Measurements from ENCODE around the gene SLC22A14.

Gene SLC22A14

DNA sequence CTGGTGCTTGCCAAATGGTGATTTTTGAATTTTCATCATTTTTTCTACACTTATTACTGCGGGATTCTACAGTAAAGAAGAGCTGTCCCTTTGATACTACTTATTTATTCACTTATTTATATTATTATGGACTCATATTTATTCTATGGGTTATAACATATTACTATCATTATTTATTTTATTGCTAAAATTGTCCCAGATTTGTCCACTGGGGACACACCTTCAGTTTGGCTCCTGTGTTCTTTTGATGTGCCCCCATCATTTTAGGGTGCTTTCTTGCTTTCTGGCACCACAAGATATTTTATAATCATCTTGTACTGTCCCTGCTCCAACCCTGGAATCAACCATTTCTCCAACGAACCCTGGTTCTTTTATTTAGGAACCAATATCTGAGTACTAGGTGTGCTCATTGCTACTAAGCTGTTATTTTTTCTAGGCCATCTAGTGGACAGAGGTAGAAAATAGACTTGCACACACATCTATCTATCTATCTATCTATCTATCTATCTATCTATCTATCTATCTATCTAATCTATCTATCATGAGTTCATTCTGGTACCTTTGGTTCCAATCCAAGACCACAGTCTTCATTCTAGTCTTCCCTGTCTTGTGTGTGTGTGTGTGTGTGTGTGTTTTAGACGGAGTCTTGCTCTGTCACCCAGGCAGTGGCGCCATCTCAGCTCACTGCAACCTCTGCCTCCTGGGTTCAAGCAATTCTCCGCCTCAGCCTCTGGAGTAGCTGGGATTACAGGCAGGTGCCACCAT is 16.0 kb downstream of the SLC22A14 start:
- Histone ChIP-seq H3K9me3 (ENCODE audit: control insufficient read depth, low read length) (no peaks in the 10 kb centered on the region), H3K4me3 (ENCODE audit: low read length) (no peak overlapping the region), H3K4me1 (ENCODE audit: control insufficient read depth, insufficient read depth, low read length) (no peaks in the 10 kb centered on the region), H3K36me3 (ENCODE audit: control insufficient read depth, insufficient read depth, low read length) (no peaks in the 10 kb centered on the region), H3K27me3 (ENCODE audit: control insufficient read depth, insufficient read depth, low read length) (no peaks in the 10 kb centered on the region), H3K9ac (ENCODE audit: low read length) (no peak overlapping the region)

DNA sequence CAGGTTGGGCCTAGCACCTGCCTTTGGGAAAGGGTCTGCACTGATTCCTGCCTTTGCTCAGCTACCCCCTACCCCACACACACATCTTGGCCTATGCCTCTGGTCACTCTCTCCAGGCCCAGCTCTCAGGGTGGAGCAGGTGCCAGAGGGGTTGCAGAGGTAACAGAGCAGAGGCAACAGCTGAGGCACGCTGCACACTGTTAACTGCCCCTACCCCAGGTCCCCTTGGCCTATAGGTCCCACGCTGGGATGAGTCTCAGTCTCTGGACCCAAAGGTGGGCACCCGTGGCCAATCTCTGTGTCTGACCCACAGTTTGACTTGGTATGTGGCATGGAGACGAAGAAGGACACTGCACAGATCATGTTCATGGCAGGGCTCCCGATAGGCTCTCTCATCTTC is 24.8 kb downstream of the SLC22A14 start:
- no peaks in the 10 kb centered on the region for H3K9me3 ChIP-seq (ENCODE audit: control insufficient read depth, low read length)
- H3K27me3 ChIP-seq (ENCODE audit: control insufficient read depth, insufficient read depth, low read length) = no peaks in the 10 kb centered on the region
- no peaks in the 10 kb centered on the region for H3K4me1 ChIP-seq (ENCODE audit: control insufficient read depth, insufficient read depth, low read length)
- no peak overlapping the region for H3K4me3 ChIP-seq (ENCODE audit: low read length)
- H3K36me3 ChIP-seq (ENCODE audit: control insufficient read depth, insufficient read depth, low read length) = no peaks in the 10 kb centered on the region
- no peak overlapping the region for H3K9ac ChIP-seq (ENCODE audit: low read length)

DNA sequence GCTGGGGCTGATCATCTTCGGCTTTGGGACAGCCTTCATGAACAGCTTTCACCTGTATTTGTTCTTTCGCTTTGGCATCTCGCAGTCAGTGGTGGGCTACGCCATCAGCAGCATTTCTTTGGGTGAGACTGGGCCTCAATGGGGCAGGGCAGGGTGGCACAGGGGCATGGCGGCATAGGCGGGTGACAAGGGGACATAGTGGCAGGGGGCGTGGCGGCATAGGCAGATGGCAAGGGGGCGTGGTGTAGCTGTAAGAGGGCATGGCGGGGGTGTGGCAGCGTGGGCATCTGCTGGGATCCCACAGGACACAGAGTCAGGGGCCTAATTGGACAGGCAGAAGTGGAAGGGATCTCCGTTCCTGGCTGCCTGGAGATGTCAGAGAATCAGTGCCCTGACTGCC is 25.5 kb downstream of the SLC22A14 start:
- no peaks in the 10 kb centered on the region for H3K4me1 ChIP-seq (ENCODE audit: control insufficient read depth, insufficient read depth, low read length)
- no peaks in the 10 kb centered on the region for H3K27me3 ChIP-seq (ENCODE audit: control insufficient read depth, insufficient read depth, low read length)
- no peak overlapping the region for H3K9ac ChIP-seq (ENCODE audit: low read length)
- H3K36me3 ChIP-seq (ENCODE audit: control insufficient read depth, insufficient read depth, low read length) = no peaks in the 10 kb centered on the region
- H3K4me3 ChIP-seq (ENCODE audit: low read length) = no peak overlapping the region
- no peaks in the 10 kb centered on the region for H3K9me3 ChIP-seq (ENCODE audit: control insufficient read depth, low read length)

DNA sequence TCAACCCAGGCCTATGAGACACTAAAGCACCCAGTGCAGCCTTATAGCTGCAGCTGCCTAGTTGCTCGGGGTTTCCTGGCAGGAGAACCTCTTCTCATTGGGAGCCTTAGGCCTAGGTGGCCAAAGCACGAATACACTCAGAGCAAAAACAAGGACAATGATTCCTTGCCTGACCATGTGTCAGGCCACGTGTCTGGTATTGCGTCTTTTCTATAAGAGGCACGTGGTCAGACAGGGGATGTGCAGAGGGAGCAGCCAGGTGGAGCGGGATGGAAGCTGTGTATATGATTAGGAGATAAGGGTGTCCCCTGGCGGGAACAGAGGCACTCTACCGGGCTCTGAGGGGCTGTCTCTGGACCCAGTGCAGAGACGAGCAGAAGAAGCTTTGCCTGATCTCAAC is 26.4 kb downstream of the SLC22A14 start:
- Histone ChIP-seq H3K36me3 (ENCODE audit: control insufficient read depth, insufficient read depth, low read length) (no peaks in the 10 kb centered on the region), H3K9me3 (ENCODE audit: control insufficient read depth, low read length) (no peaks in the 10 kb centered on the region), H3K27me3 (ENCODE audit: control insufficient read depth, insufficient read depth, low read length) (no peaks in the 10 kb centered on the region), H3K9ac (ENCODE audit: low read length) (no peak overlapping the region), H3K4me1 (ENCODE audit: control insufficient read depth, insufficient read depth, low read length) (no peaks in the 10 kb centered on the region), H3K4me3 (ENCODE audit: low read length) (no peak overlapping the region)

DNA sequence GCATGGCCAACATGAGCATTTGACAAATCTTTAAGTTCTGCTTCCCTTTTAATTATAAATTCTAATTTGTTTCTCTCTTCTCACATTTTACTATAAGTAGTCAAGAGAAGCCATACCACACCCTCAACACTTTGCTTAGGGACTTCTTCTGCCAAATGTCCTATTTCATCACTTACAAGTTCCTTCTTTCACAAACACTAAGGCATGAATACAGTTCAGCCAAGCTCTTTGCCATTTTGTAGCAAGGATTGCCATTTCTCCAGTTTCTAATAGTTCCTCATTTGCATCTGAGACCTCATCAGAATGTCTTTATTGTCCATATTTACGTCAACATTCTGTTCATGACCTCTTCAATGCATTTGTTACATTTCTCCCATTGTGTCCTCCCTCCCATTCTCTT is 29.4 kb downstream of the SLC22A14 start:
- no peak overlapping the region for H3K9ac ChIP-seq (ENCODE audit: low read length)
- no peak overlapping the region for H3K4me3 ChIP-seq (ENCODE audit: low read length)
- H3K9me3 ChIP-seq (ENCODE audit: control insufficient read depth, low read length) = no peaks in the 10 kb centered on the region
- H3K4me1 ChIP-seq (ENCODE audit: control insufficient read depth, insufficient read depth, low read length) = peaks cover 2% of the 10 kb centered on the region
- no peaks in the 10 kb centered on the region for H3K36me3 ChIP-seq (ENCODE audit: control insufficient read depth, insufficient read depth, low read length)
- H3K27me3 ChIP-seq (ENCODE audit: control insufficient read depth, insufficient read depth, low read length) = peaks cover 4% of the 10 kb centered on the region

DNA sequence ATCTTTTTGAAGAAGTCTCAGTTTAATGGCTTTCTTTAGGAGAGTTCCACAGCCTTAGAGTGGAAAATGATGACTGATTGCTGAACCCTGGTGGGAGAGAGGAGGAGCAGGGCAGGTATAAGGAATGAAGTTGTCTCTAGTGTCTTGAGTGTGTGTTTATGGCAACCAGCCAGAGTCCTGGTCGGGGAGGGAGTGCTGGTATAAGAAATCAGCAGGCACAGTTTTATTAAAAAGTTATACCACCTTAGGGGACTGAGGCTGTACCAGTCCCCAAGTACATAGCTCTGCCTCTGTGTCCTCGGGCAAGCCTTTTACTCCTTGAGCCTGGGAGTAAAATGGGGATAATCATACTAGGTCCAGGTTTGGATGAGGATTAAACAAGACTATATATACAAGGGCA is 29.8 kb downstream of the SLC22A14 start:
- H3K36me3 ChIP-seq (ENCODE audit: control insufficient read depth, insufficient read depth, low read length) = no peaks in the 10 kb centered on the region
- H3K9ac ChIP-seq (ENCODE audit: low read length) = no peak overlapping the region
- H3K9me3 ChIP-seq (ENCODE audit: control insufficient read depth, low read length) = no peaks in the 10 kb centered on the region
- H3K4me1 ChIP-seq (ENCODE audit: control insufficient read depth, insufficient read depth, low read length) = peaks cover 7% of the 10 kb centered on the region
- no peak overlapping the region for H3K4me3 ChIP-seq (ENCODE audit: low read length)
- peaks cover 4% of the 10 kb centered on the region for H3K27me3 ChIP-seq (ENCODE audit: control insufficient read depth, insufficient read depth, low read length)

DNA sequence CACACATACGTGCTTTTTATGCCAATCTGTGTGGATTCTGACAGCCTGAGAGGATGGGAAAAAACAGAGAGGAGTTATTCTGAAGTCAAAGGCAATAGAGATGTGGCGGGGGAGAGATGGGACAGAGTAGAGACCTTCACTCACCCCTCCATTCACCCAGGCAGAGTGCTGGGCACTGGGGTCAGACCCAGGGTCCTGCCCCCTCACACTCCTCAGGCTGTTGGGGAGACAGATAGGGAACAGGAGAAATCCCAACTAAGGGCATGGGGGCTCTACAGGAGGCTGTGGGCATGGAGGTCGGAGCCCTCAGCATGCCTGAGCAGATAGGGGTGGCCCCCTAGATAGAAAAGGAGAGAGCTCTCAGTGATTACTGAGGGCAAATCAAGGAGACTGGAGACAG is 30.3 kb downstream of the SLC22A14 start:
- H3K36me3 ChIP-seq (ENCODE audit: control insufficient read depth, insufficient read depth, low read length) = no peaks in the 10 kb centered on the region
- no peak overlapping the region for H3K4me3 ChIP-seq (ENCODE audit: low read length)
- H3K27me3 ChIP-seq (ENCODE audit: control insufficient read depth, insufficient read depth, low read length) = peaks cover 4% of the 10 kb centered on the region
- H3K4me1 ChIP-seq (ENCODE audit: control insufficient read depth, insufficient read depth, low read length) = peaks cover 9% of the 10 kb centered on the region
- H3K9ac ChIP-seq (ENCODE audit: low read length) = no peak overlapping the region
- H3K9me3 ChIP-seq (ENCODE audit: control insufficient read depth, low read length) = no peaks in the 10 kb centered on the region

DNA sequence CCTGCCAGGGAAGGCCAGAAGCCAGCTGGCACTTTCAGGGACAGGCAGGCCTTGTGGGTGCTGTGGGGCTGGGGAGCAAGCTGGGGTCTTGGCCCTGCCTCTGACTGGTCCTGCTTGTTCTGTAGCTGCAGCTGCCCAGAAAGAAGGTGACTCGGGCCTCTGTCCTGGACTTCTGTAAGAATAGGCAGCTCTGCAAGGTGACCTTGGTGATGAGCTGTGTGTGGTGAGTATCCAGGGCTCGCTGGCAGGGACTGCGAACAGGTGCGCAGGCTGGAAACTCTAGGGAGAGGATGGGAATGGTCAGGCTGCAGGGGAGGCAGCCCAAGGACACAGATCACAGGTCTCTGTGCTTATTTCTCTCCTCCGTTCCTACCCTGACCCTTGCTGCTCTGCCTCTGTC is 31.2 kb downstream of the SLC22A14 start:
- Histone ChIP-seq H3K9me3 (ENCODE audit: control insufficient read depth, low read length) (no peaks in the 10 kb centered on the region), H3K4me3 (ENCODE audit: low read length) (no peak overlapping the region), H3K36me3 (ENCODE audit: control insufficient read depth, insufficient read depth, low read length) (no peaks in the 10 kb centered on the region), H3K9ac (ENCODE audit: low read length) (no peak overlapping the region), H3K27me3 (ENCODE audit: control insufficient read depth, insufficient read depth, low read length) (peaks cover 4% of the 10 kb centered on the region), H3K4me1 (ENCODE audit: control insufficient read depth, insufficient read depth, low read length) (peaks cover 9% of the 10 kb centered on the region)

DNA sequence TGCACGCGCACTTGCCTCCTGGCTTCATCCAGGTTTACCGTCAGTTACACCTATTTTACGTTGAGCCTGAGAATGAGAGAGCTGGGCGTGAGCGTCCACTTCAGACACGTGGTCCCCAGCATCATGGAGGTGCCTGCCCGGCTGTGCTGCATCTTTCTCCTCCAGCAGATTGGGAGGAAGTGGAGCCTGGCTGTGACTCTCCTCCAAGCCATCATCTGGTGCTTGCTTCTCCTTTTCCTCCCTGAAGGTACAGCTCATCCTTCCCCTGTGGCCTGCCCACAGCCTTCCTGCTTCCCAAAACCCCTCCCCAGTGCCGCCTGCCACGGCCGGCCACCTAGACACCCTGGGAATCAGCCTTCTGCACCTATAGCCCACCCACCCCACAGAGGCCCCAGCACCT is 31.6 kb downstream of the SLC22A14 start:
- no peaks in the 10 kb centered on the region for H3K36me3 ChIP-seq (ENCODE audit: control insufficient read depth, insufficient read depth, low read length)
- peaks cover 9% of the 10 kb centered on the region for H3K4me1 ChIP-seq (ENCODE audit: control insufficient read depth, insufficient read depth, low read length)
- no peaks in the 10 kb centered on the region for H3K9me3 ChIP-seq (ENCODE audit: control insufficient read depth, low read length)
- peaks cover 4% of the 10 kb centered on the region for H3K27me3 ChIP-seq (ENCODE audit: control insufficient read depth, insufficient read depth, low read length)
- no peak overlapping the region for H3K4me3 ChIP-seq (ENCODE audit: low read length)
- H3K9ac ChIP-seq (ENCODE audit: low read length) = no peak overlapping the region

DNA sequence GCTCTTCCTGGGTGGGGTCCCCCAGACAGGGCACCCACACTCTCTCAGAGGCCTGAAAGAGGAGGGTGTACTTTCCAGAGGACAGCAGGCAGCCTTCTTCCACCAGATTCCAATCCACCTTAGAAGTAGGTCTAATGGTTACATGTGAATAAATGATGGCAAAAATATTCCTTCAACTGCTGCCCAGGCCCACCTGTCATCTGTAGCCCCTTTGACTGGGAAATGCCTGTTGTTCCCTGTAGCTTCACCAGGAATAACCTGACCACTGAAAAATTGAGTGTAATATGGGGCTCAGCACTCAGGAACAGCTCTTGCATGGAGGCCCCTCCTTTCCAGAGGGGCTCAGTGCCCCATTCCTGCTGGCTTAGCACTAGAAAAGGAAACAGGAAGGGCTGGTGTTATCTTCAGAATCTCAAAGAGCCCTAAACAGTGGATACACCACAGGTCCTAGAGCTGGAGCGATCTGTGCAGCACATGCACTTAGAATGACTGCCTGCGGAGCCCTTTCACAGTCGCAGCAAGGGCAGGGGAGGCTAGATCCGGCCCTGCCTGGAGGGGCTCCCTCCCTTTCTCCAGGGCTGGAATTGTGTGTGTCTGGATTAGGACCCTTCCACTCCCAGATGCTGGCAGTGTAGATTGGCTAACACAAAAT is 32.1 kb downstream of the SLC22A14 start:
- Histone ChIP-seq H3K9ac (ENCODE audit: low read length) (no peak overlapping the region), H3K4me3 (ENCODE audit: low read length) (no peak overlapping the region), H3K9me3 (ENCODE audit: control insufficient read depth, low read length) (no peaks in the 10 kb centered on the region)

DNA sequence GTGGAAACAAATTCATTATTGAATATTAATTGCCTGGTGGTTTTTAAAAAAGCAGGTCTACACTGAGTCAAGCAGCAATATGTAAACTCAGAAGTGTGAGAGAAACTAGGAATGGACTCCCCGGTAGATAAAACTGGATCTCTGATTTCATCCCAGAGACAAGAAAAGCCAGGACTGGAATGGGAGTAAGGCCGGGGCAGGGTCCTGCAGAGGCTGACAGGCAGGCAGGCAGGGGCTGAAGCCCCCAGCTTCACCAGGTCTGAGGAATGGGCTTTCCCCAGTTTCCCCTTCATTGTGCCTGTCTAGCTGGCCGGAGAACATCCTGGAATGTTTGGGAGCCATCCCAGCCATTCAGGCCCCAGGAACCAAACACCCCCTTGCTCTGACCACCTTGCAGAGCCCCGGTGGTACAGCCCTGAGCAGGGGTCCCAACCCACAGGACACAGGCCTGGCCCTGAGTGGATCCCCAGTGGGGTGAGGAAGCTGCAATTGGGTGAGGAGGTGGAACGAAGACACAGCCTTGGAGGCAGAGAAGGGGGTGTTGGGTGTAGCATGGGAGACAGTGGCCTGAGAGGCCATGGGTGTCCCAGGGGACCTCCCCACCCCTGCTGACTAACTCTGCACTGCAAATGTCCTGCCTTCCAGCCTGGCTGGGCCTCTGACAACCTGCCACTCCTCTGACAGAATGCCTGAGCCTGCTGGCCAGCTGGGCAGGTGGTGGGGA is 32.8 kb downstream of the SLC22A14 start:
- Histone ChIP-seq H3K27me3 (ENCODE audit: control insufficient read depth, insufficient read depth, low read length) (peaks cover 4% of the 10 kb centered on the region), H3K4me1 (ENCODE audit: control insufficient read depth, insufficient read depth, low read length) (peaks cover 9% of the 10 kb centered on the region), H3K9me3 (ENCODE audit: control insufficient read depth, low read length) (no peaks in the 10 kb centered on the region), H3K4me3 (ENCODE audit: low read length) (no peak overlapping the region), H3K9ac (ENCODE audit: low read length) (no peak overlapping the region), H3K36me3 (ENCODE audit: control insufficient read depth, insufficient read depth, low read length) (no peaks in the 10 kb centered on the region)

More for the DNA sequence above, 32.1 kb downstream of the SLC22A14 start:
- H3K27me3 ChIP-seq (ENCODE audit: control insufficient read depth, insufficient read depth, low read length) = peaks cover 4% of the 10 kb centered on the region
- peaks cover 9% of the 10 kb centered on the region for H3K4me1 ChIP-seq (ENCODE audit: control insufficient read depth, insufficient read depth, low read length)
- no peaks in the 10 kb centered on the region for H3K36me3 ChIP-seq (ENCODE audit: control insufficient read depth, insufficient read depth, low read length)
